ENCODE measurements around the gene FNBP1.

Gene FNBP1

DNA sequence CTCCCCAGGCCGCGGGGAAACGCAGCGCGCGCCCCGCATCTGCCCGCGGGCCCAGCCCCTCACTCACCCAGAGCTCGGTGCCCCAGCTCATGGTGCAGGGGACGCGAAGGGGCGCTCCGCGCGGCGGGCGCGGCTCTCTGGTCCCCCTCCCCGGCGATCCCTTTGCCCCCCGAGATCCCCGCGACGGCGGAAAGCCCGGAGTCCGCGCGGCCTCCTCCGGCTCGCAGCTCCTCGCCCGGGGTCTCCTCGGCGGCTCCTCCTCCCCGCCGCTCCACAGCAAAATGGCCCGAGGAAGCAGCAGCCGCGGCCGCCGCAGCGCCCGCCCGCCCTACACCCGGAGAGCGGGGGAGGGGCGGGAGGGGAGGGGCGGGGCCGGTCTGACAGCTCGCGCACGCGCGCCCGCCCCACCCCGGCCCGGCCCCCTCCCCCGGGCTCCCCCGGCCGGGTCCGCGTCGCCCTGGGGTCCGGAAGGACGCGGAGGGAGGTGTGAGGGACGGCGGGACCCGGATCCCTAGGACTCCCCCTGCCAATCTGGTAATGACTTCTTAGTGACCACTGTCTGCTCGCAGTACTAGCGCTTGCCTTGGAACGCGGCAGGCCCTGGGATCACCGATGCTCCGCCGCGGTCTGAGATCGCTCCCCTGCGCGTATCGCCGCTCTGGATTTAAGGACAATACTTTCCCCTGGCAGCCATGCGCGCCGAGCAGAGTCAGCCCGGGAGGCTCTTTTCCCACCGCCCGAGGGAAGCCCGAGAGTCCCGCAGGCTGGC, at the start of gene FNBP1:
FNBP1 (minus strand) TSS at position 305 of the 769 bp plus-strand sequence; CDS start at position 91, 214 bp downstream.
- TF ChIP-seq, protein P1, sequence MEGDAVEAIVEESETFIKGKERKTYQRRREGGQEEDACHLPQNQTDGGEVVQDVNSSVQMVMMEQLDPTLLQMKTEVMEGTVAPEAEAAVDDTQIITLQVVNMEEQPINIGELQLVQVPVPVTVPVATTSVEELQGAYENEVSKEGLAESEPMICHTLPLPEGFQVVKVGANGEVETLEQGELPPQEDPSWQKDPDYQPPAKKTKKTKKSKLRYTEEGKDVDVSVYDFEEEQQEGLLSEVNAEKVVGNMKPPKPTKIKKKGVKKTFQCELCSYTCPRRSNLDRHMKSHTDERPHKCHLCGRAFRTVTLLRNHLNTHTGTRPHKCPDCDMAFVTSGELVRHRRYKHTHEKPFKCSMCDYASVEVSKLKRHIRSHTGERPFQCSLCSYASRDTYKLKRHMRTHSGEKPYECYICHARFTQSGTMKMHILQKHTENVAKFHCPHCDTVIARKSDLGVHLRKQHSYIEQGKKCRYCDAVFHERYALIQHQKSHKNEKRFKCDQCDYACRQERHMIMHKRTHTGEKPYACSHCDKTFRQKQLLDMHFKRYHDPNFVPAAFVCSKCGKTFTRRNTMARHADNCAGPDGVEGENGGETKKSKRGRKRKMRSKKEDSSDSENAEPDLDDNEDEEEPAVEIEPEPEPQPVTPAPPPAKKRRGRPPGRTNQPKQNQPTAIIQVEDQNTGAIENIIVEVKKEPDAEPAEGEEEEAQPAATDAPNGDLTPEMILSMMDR (conservative IDR thresholded peaks at IDR 0.05; ENCODE audit: low read depth, low read length): peak; percentile 17
- peak; percentile 75 for DNase-seq (ENCODE audit: low read depth)
- H3K4me3 ChIP-seq (ENCODE audit: low read depth, low read length): peak within 1 kb of the TSS; percentile 71

DNA sequence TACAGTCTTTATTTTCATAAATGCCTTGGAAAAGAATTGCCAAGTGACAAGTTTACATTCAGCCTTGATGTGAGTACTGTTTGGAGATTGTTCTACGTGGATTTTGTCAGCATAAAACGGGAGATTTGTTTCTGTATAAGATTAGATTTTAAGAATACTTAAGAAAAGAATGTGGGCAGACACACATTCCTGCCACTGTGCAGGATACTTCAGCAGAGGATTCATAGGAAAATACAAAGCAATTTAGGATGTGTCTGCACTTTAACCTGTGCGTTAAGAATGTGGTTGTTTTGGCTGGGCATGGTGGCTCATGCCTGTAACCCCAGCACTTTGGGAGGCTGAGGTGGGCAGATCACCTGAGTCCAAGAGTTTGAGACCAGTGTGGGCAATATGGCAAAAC, 47.9 kb upstream of the FNBP1 start:
- TF ChIP-seq, protein P1 (conservative IDR thresholded peaks at IDR 0.05; ENCODE audit: low read depth, low read length): peak; percentile 23
- H3K4me3 ChIP-seq (ENCODE audit: low read depth, low read length): no peak overlapping the region
- DNase-seq (ENCODE audit: low read depth): peak; percentile 18

DNA sequence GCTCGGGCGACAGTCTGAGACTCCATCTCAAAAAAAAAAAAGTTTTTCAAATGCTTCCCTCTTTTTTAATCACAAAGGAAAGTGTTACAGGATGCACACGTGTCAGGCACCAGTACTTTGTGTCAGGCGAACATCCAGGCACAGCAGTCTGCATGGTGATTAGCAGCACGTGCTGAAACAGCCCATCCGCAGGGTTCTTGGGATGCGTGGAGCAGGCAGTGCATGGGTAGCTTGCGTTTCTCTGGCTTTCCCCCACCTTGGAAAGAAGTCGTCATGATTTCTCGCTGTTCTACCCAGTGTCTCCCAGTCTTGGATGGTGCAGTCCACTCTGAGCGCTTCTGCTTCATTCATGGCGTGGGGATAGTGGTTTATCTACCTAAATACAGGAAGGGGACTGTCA, 46.2 kb upstream of the FNBP1 start:
- no peak for DNase-seq (ENCODE audit: low read depth)
- TF ChIP-seq, protein P1 (conservative IDR thresholded peaks at IDR 0.05; ENCODE audit: low read depth, low read length): no peak
- H3K4me3 ChIP-seq (ENCODE audit: low read depth, low read length): no peak overlapping the region

DNA sequence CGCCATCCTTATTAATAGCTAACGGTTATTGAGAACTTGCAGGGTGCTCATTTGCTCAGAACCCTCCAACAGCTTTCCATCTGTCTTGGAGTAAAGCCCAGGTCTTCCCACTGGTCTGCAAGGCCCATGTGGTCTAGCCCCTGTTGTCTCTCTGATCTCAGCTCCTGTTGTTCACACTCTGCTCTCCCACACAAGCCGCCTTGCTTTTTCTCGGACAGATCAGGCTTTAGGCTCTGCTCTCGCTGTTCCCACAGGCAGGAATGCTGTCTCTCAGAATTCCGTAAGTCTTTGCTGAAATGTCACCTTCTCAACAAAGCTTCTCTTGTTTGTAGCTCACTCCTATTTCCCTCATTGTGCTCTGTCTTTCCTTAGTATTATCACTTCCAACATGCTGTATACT, 45.1 kb upstream of the FNBP1 start:
- no peak for DNase-seq (ENCODE audit: low read depth)
- TF ChIP-seq, protein P1 (conservative IDR thresholded peaks at IDR 0.05; ENCODE audit: low read depth, low read length): no peak
- H3K4me3 ChIP-seq (ENCODE audit: low read depth, low read length): no peak overlapping the region

DNA sequence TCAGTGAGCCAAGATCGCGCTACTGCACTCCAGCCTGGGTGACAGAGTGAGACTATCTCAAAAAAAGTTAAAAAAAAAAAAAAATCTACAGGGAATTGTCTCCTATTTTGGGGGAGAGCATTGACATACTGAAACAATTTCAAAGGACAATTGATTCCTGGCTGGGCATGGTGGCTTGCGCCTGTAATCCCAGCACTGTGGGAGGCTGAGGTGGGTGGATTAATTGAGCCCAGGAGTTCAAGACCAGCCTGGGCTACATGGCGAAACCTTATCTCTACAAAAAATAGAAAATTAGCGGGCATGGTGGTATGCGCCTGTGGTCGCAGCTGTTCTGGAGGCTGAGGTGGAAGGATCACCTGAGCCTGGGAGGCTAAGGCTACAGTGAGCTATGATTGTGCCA, 41.3 kb upstream of the FNBP1 start:
- TF ChIP-seq, protein P1 (conservative IDR thresholded peaks at IDR 0.05; ENCODE audit: low read depth, low read length): no peak
- no peak for DNase-seq (ENCODE audit: low read depth)
- H3K4me3 ChIP-seq (ENCODE audit: low read depth, low read length): no peak overlapping the region

DNA sequence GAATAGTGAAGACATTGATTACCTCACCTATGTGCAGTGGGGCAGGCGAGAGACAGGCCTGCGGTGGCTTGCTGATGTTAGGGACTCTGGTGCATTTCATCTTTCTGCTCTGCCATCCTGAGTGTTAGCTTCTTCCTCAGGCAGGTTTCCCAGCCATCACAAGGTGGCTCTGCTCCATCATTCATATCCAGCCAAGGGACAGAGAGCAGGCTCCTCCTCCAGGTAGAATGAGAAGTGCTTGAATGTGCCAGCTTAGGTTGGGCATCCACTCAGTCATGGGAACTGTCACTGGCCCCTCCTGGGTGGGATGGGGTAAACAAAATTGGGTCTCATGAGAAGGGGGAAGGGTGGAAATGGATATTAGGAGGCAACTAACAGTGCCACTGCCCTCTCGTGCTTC, 35.6 kb upstream of the FNBP1 start:
- H3K4me3 ChIP-seq (ENCODE audit: low read depth, low read length): no peak overlapping the region
- TF ChIP-seq, protein P1 (conservative IDR thresholded peaks at IDR 0.05; ENCODE audit: low read depth, low read length): no peak
- DNase-seq (ENCODE audit: low read depth): no peak

DNA sequence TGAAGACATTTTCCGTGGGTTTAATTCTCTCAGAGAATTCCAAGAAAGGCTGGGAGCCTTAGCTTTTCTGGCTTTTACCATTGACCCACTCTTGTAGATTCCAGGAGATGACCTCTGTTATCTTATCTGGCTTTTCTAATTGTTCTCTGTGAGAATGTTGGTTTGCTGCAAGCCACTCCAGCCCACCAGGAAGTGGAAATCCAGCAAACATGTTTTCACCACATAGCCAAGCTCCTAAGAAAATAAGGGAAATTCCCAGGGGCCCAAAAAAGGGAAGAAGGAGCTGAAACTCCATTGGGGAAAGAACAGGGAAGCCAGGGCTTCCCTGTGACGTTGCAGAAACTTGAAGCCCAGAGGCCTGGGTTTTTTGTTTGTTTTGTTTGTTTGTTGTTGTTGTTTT, 30.4 kb upstream of the FNBP1 start:
- DNase-seq (ENCODE audit: low read depth): peak; percentile 60
- TF ChIP-seq, protein P1 (conservative IDR thresholded peaks at IDR 0.05; ENCODE audit: low read depth, low read length): no peak
- no peak overlapping the region for H3K4me3 ChIP-seq (ENCODE audit: low read depth, low read length)

Data from choroid plexus epithelial cell (primary cell).